Type B pancreatic cell (in vitro differentiated cells): ENCODE data around the gene DCP2. TPM values are rescaled to one million over a fixed set of nuclear protein-coding genes. Genes with fewer than 3 reads are reported as not detected.

ENCODE experiments used
- DNase-seq: peaks from one replicate; pipeline ENCODE4 v3.0.0; 2021; ENCODE audit warnings: mixed read lengths; ENCODE audit not compliant: unreplicated experiment; ENCODE audit errors: extremely low spot score
- H3K27ac Mint-ChIP-seq: 2 replicates; pipeline ENCODE4 v1.8.0; 2021; ENCODE audit warnings: mild to moderate bottlenecking, mixed read lengths
- H3K27me3 Mint-ChIP-seq: 2 replicates; pipeline ENCODE4 v1.8.0; 2021; ENCODE audit warnings: mixed read lengths
- H3K36me3 Mint-ChIP-seq: 2 replicates; pipeline ENCODE4 v1.8.0; 2021; ENCODE audit warnings: mixed read lengths
- H3K4me1 Mint-ChIP-seq: one replicate; pipeline ENCODE4 v1.8.0; 2021; ENCODE audit warnings: mixed read lengths; ENCODE audit not compliant: unreplicated experiment
- H3K4me3 Mint-ChIP-seq: 2 replicates; pipeline ENCODE4 v1.8.0; 2021; ENCODE audit warnings: mild to moderate bottlenecking, mixed read lengths
- H3K9me3 Mint-ChIP-seq: 2 replicates; pipeline ENCODE4 v1.8.0; 2021; ENCODE audit warnings: mixed read lengths
- CTCF ChIP-seq: fragments of 200-600 bp; sonication (generic); conservative IDR thresholded peaks from 2 replicates; pipeline ENCODE4 v1.5.0; 2021; ENCODE audit warnings: antibody characterized with exemption, mild to moderate bottlenecking
- total RNA-seq: library from RNA; stranded (reverse); gene quantifications from 2 replicates; pipeline ENCODE4 v1.2.1, GENCODE V29; 2021; ENCODE audit warnings: low replicate concordance

DCP2 gene
- total RNA-seq, 1 donor from 2014 or later: 90.3 TPM

- no peaks in the 10 kb centered on the region for H3K27me3 Mint-ChIP-seq
- peaks cover 3% of the 10 kb centered on the region for H3K4me1 Mint-ChIP-seq
- no peak overlapping the region for H3K4me3 Mint-ChIP-seq
- peaks cover 11% of the 10 kb centered on the region for H3K36me3 Mint-ChIP-seq
- no peak for TF ChIP-seq CTCF
- H3K27ac Mint-ChIP-seq: no peak overlapping the region
- no peaks in the 10 kb centered on the region for H3K9me3 Mint-ChIP-seq
- peak; percentile 6 for DNase-seq
Measured at GRCh38 chr5:113040672-113041260, 64.2 kb downstream of the DCP2 start.

- Mint-ChIP-seq H3K27ac (no peak overlapping the region), H3K4me1 (peaks cover 3% of the 10 kb centered on the region), H3K36me3 (peaks cover 9% of the 10 kb centered on the region), H3K4me3 (no peak overlapping the region), H3K9me3 (no peaks in the 10 kb centered on the region), H3K27me3 (no peaks in the 10 kb centered on the region)
- TF ChIP-seq CTCF: no peak
- DNase-seq: no peak
Measured at GRCh38 chr5:113042491-113043243, 66.1 kb downstream of the DCP2 start.

- DNase-seq: peak; percentile 72
- no peak overlapping the region for H3K4me3 Mint-ChIP-seq
- peaks cover under 1% of the 10 kb centered on the region for H3K36me3 Mint-ChIP-seq
- no peak overlapping the region for H3K27ac Mint-ChIP-seq
- TF ChIP-seq CTCF: peak; percentile 56
- peaks cover 3% of the 10 kb centered on the region for H3K4me1 Mint-ChIP-seq
- no peaks in the 10 kb centered on the region for H3K27me3 Mint-ChIP-seq
- H3K9me3 Mint-ChIP-seq: no peaks in the 10 kb centered on the region
Measured at GRCh38 chr5:113043491-113043931, 66.9 kb downstream of the DCP2 start.

- Mint-ChIP-seq H3K4me3 (no peak overlapping the region), H3K27me3 (no peaks in the 10 kb centered on the region), H3K27ac (no peak overlapping the region), H3K4me1 (peaks cover 3% of the 10 kb centered on the region), H3K9me3 (no peaks in the 10 kb centered on the region), H3K36me3 (no peaks in the 10 kb centered on the region)
- no peak for TF ChIP-seq CTCF
- no peak for DNase-seq
Measured at GRCh38 chr5:113044776-113045465, 68.3 kb downstream of the DCP2 start.

GRCh38 chr5:113047234-113047633, 70.6 kb downstream of the DCP2 start:
- Mint-ChIP-seq H3K36me3 (no peaks in the 10 kb centered on the region), H3K9me3 (no peaks in the 10 kb centered on the region), H3K4me1 (peaks cover 3% of the 10 kb centered on the region), H3K4me3 (peak overlapping the region; percentile 37), H3K27ac (peak overlapping the region; percentile 96), H3K27me3 (no peaks in the 10 kb centered on the region)
- no peak for DNase-seq
- TF ChIP-seq CTCF: no peak
